GM21737 (cell line): Measurements from ENCODE around the gene GPR142.

Experiments
- ATAC-seq: cut with Tn5 transposase; IDR thresholded peaks from one replicate; pipeline ENCODE4 v1.9.1; 2021; ENCODE audit warnings: mild to moderate bottlenecking, moderate library complexity; ENCODE audit not compliant: unreplicated experiment

GPR142 gene, protein sequence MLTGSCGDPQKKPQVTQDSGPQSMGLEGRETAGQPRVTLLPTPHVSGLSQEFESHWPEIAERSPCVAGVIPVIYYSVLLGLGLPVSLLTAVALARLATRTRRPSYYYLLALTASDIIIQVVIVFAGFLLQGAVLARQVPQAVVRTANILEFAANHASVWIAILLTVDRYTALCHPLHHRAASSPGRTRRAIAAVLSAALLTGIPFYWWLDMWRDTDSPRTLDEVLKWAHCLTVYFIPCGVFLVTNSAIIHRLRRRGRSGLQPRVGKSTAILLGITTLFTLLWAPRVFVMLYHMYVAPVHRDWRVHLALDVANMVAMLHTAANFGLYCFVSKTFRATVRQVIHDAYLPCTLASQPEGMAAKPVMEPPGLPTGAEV

DNA sequence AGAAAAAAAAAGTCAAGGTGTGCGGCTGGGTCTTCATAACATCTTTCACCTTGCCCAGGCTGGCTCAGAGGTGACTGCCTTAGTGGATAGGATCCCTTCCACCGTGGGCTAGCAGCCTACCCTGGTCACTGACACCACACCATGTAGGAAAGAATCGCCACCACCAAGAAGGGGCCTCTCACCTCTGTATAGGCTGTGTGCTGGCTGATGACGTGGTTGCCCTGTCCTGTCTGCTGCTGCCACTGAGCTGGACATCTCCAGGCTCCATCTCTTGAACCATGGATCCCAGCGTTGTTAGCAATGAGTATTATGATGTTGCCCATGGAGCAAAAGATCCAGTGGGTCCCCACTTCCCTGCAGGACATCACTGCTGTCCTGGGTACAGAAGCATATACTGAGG lies at the start of gene GPR142:
GPR142 (plus strand) TSS at position 301 of the 400 bp plus-strand sequence. CDS start 2,035 bp downstream, outside the sequence.
- no peak for ATAC-seq

DNA sequence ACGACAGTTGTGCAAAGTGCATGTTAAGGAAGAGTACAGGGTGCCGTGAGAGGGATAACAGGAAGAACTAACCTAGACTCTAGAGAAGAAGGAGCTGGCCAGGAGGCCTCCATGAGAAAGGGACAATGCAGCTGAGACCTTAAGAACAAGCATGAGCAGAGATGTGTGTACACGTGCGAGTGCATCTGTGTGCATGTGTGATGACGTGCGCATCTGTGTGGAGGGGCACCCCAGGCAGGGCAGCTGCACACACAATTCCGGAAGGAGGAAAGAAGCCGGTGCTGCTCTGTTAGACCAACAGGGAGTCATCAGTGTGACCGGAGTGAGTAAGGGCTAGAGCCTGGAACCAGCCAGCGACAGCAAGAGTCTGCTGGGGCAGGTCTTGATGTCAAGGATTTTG lies 48.9 kb upstream of the GPR142 start:
- ATAC-seq: no peak

DNA sequence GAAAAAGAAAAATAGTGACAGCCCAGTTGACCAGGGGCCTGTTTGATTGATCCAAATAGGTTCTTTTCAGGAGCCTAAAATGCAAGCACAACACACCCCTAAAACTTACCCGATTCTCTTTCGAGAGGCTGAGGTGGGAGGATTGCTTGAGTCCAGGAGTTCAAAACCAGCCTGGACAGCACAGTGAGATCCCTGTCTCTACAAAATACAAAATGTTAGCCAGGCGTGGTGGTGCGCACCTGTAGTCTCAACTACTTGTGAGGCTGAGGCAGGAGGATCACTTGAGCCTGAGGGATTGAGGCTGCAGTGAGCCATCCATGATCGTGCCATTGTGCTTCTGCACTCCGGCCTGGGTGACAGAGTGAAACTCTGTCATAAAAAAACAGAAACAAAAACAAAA lies 42.8 kb upstream of the GPR142 start:
- ATAC-seq: no peak

DNA sequence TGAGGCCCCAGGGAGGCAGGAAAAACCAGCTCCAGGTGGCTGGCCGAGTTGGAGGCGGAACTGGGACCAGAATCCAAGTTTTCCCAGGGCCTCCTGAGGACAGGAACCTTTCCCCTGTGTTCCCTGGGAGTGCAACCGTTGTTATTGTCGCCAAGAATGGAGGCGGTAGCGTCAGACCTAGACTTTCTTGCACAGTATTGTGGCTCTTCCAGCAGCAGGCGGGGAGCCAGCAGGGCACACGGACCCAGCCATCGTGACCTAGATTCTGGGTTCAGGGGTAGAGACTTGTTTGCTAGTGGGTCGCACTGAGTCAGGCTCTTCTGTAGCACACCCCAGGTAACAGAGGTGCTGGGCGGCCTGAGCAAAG lies 41.9 kb upstream of the GPR142 start:
- ATAC-seq: no peak

DNA sequence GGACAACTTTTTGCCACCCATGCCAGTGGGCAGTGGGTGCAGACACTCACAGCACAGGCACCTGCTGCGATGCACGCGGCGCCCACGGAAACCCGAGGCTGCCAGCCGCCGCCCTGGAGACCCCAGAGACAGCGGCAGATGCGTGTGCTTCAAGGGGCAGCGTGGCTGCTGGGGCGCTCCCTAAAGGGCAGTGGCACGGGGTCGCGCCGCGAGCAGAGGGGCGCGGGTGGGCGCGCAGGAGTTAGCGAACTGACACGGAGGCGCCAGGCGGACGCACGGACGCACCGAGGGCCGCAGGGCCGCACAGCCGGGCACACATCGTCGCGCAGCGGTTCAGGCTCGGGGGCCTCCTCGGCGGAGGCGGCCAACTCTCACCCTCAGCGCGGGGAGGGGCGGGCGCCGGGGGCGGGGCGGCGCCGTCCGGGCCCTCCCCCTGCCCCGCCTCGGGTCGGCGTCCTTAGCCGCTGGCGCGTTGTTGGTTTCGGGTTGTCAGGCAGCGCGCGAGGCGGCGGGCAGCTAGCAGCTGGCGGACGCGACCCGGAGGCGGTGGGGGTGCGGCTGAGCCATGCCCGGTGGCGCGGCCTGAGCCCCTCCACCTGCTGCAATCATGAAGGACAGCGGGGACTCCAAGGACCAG lies 41.4 kb upstream of the GPR142 start, which contains the start of gene KIF19:
KIF19 (plus strand) TSS at position 484 of the 637 bp plus-strand sequence; CDS start at position 608, 124 bp downstream.
- peak; percentile 53 for ATAC-seq

DNA sequence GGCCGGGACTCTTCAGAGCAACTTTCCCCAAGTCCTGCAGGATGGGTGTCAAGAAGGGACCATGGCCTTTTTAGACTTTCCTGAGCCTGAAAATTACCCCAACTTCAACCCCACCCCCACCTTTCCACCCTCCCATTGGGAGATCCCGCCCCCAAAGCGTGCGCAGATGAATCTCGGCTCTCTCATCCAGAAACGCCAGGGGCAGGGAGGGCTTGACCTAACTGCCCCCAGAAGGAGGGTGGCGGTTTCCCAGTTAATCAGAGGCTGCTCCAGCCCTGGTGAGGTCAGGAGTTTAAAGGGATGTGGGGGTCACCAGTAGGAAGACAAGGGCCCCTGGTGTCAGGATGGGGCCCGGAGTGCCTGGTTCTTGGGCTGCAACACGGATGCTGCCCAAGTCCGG lies 40.8 kb upstream of the GPR142 start:
- ATAC-seq: no peak

DNA sequence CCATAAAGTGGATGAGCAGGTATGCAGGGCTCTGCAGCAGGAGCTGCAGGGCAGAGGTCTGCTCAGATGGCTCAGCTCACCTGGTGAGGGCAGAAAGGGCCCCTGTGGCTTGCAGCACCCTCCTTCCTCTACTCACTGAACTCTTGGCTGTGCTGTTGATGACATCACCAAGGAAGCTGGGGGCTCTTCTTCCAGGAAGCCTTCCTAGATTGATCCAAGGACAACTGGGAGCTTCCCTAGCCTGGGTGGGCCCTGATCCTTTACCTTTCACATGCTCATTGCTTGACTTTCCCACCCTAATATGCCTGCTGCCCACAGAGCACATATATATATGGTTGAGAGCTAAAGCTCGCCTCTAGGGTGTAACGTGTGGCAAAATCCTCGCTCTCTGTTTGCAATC lies 38.8 kb upstream of the GPR142 start:
- no peak for ATAC-seq

DNA sequence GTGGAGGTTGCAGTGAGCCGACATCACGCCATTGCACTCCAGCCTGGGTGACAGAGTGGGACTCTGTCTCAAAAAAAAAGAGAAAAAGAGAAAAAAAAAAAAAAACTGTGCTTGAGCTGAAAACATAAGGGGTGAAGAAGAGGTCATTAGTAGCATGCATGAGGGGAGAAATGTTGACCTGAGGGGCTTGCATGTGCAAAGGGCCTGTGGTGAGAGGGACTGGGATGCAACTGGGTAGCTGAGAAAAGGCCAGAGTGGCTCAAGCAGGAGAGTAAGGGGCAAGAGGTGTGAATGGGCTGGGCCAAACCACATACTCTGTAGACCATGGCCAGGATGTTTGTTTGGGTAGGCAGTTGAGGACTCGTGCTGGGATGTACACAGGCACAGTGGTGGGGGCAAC lies 37.9 kb upstream of the GPR142 start:
- no peak for ATAC-seq

DNA sequence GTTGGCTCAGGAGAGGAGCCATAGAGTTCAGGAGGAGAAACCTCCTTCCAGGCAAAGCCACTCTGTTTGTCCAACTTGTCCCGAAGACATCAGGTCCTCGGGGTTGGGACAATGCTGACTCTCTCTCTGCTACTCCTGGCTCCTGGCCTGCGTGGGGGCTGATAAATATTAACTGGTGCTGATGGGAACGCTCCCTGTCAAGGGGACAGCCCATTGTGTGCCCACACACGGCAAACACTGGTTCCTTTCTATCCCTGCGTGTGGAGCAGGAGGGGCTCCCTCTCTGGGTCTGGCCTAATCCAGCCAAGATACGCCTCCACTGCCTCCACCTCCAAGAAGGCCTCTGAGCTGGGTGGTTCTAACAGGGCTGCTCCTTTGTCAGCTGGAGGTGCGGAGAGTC lies 36.9 kb upstream of the GPR142 start:
- no peak for ATAC-seq

DNA sequence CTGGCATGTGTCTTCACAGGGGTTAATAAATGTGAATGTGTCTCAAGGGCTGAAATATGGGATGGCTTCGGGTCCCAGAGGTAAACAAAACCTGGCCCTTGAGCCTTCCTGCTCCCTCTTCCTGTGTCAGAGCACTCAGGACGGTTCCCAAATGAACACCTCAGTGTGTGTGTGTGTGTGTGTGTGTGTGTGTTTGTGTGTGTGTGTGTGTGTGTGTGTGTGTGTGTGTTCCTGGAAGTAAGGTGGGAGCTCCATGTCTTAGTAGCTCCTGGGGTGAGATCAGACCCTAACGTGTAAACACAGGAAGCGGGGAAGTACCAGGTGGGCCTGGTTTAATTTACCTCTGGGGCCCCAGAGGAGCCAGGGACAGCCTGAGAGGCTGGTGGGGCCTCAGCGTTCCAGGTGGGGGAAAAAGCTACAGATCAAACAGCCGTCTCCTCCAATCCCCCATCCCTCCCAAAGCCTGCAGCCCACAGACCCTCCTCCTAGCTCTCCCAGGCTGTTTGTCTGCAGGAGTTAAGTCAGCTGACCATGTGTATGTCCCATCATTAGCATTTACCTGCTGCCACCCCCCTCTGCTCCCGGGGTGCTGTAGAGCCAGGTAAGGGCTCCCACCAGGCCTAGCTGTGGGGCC lies 35.2 kb upstream of the GPR142 start:
- ATAC-seq: no peak

DNA sequence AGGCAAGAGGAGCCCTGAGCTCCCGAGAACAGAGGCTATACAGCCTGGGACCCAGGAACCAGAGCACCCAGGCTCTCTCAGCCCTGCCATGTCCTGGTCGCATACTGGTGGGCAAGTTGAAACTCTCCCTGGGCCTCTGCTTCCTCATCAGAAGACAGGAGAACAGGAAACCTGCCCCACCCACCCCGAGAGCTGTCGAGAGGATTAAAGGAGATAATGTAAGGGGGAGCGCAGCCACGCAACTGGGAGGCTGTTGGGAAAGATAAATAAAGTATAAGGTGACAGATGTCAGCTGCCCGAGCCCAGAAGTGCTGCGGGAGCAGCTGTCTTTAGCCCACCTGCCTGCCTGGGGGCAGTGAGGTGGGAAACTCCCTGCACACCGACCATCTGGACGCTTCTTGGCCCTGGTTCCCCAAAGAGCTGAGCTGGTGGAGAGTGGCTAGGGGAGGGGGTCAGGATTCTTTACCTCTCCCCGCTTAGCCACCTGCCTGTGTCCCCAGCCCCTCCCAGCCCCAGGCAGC lies 34.5 kb upstream of the GPR142 start:
- no peak for ATAC-seq

DNA sequence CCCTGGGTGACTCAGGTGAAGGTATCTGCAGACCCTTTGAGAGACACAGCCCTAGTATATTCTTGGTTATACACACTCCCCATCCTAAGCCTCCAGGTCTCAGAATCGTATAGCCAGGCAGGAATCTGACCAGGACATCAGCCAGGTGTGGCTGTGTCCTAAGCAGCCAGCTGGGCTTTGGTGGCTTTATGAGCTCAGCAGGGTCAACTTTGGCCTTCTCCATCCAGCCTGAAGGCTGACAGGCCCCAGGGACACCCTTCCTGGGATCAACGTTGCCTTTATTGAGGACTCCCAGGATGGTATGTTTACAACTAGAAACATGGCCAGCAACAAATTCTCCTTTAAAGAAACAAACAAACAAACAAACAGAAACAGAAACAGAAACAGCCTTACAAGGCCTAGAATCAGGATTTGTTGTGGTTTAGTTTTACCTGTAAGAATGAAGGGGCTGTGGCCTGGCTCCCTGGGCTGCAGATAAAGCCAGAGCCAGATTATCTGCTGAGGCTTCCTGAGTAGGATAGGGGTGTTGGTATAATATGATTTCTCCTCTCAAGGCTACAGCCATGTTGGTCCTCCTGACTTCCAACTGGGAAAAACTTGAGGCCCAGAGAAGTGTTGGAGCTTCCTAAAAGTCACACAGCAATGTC lies 32.8 kb upstream of the GPR142 start:
- no peak for ATAC-seq

DNA sequence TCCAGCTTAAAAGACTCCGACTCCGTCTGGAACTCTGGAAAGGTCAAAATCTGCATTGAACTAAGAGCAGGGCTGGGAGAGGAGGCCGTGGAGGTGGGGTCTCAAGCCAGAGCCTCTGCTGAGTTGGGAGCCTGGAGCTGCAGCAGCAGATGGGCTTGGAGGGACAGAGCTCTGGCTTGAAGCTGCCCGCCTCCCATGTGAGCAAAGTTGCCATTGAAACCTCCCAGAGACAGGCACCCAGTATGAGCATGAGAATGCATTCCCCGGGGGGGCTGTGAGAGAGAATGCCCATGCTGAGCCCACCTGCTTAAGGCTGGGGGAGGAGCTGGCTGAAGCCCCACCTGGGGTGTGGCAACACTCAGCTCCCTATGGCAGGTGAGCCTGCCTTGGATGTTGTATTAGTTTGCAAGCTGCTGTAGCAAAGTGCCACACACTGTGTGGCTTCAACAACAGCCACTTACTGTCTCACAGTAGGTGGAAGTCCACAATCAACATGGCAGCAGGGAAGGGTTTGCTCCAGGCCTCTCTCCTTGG lies 31.7 kb upstream of the GPR142 start:
- ATAC-seq: no peak

DNA sequence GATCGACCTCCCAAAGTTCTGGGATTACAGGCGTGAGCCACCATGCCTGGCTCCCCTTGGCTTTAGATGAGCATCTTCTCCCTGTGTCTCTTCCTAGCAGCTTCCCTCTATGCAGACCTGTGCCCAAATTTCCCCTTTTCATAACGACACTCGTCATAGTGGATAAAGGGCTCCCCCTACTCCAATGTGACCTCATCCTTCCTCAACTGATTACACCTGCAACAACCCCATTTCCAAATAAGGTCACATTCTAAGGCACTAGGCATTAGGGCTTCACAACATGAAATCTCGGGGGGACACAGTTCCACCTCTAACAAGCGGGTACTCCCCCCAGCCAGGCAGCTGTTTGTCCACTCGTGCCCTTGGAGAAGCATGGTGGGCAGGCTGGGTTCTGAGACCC lies 31.0 kb upstream of the GPR142 start:
- ATAC-seq: no peak

DNA sequence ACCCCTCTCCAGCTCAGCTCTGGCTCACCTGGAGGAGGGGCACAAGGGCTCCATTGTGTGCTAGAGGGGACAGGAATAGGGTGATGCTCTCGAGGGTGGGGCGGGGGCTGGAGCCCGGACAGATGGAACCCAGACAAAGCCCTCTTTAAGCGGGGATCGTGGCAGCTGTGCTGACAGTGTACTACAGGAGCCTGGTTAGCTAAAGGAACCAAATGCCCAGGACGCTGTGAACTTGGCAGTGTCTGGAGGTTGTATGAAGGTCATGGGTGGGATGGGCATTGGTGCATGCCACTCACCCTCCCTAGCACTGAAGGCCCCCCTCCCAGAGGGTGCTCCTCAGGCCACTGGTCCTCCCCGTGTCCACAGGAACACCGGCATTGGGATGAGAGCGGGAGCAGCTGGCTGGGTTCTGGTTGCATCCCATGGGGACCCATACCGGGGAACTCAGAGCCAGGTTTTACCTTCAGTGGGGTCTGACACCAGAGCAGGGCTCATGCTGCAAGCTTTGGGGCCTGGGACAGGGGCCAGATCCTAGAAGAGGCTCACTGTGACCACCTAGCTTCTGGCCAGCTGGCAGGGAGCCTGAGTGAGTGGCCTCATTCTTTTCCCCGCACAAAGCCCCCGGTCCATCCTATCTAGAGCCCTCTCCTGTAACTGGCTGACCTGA lies 29.3 kb upstream of the GPR142 start:
- no peak for ATAC-seq

DNA sequence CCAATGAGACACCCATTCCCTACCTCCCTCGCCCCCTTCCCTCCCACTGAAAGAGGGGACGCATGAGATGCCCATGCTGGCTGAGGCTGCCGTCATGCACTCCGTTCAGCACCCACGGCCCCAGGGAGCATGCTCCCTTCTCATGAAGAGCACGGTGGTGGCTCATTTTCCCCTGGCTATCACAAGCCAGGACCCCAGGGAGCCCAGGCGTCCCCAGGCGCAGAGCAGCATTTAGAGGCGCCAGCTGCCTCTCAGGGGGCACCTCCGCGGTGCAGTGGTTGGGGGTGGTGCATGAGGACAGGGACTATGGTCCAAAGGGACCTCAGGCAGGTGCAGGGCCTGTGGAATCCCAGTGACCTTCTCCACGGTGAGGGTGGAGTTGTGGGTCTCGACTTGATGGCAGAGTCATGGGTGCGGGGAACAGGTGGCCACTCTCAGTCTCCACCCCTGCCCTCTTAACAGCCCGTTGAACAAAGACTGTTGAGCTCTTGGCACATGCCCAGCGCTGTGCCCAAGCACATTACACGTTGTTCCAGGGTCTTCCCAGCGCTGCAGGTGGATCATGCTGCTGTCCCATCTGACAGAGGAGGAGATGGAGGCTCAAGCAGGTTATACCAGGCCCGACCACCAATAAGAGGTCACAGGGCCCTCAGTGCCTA lies 27.6 kb upstream of the GPR142 start:
- no peak for ATAC-seq

DNA sequence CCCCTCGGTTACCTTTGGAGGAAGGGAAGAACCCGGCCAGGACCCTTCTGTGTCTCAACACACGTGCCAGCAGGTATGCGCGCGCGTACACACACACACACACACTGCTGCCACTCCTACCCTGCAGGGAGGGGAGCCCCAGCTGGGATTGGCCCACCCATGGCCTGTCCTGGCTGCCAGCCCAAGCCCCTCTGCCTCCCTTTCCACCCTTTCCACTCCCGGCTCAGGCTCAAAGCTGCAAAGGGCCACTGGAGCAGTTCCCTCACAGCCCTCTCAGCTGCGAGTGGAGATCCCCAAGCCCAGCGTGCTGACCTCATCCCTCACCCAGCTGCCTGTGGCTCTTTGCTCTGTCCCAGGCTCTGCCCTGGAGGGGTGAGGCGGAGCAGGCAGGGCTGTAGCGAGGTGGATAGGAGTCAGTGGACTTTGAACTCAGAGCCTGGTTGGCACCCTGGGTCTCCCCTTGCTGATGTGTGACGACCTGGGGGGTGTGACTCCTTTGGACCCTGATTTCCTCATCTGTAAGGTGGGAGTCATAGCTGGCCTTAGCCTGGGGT lies 26.8 kb upstream of the GPR142 start:
- no peak for ATAC-seq

DNA sequence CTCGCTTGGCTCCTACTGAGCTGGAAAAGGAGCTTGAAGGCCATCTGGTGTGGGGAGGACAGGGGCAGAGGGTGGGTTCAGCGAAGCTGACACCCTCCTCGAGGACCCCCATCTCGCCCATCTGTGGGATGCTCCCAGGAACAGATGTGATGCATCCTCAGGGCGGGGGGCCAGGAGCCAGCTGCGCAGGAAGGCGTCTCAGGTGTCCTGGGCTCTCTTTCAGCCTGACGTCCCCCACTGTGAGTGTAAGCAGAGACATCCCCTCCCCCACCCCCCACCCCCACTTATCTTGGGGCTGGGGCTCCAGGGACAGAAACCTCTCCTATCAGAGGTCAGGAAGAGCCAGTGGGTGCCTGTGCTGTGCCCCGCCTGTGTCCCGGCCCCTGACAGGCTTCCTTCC lies 25.1 kb upstream of the GPR142 start:
- no peak for ATAC-seq

DNA sequence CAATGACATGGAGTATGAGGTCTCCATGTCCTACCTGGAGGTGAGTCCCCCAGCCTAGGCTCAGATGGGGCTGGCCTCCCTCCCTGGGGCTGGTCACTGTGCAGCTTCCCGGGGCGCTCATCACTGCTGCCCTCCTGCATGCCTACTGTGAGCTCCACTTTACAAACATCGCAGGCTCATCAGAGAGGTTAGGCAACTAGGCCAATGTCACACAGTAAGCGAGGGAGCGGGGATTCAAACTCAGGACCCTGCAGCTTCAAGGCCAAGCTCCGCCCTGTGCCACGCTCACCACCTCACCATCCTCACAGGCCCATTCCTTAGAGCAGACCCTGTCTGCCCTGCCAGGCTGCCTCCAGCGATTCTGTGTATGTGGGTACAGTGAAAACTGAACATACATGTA lies 24.2 kb upstream of the GPR142 start:
- no peak for ATAC-seq
